ENCODE results near the gene C4B. TPM values are rescaled to one million over a fixed set of nuclear protein-coding genes. Genes with fewer than 3 reads are reported as not detected.
"Not testable (repeated sequence)": the region's sequence is repeated elsewhere in the genome, so short reads cannot be mapped to it uniquely, and the experiment has no call there.

The C4B gene
- total RNA-seq (ENCODE audit: insufficient read depth, low replicate concordance) = 32.3 TPM

DNA sequence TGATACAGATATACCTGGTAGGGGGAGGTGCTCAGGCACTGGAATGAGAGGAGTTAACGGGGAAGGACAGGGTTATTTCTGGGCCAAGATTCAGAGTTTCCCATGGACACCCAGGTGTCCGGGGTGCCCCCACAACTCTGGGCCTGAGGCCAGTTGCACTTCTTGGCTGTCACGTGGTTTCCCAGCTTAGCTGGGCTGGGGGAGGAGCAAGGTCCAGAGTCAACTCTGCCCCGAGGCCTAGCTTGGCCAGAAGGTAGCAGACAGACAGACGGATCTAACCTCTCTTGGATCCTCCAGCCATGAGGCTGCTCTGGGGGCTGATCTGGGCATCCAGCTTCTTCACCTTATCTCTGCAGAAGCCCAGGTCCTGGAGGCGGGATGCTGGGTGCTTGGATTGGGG is at the start of gene C4B:
C4B (plus strand) TSS at position 249 of the 400 bp plus-strand sequence; CDS start at position 300, 51 bp downstream.
- DNase-seq (ENCODE audit: low spot score) = not testable (repeated sequence)

DNA sequence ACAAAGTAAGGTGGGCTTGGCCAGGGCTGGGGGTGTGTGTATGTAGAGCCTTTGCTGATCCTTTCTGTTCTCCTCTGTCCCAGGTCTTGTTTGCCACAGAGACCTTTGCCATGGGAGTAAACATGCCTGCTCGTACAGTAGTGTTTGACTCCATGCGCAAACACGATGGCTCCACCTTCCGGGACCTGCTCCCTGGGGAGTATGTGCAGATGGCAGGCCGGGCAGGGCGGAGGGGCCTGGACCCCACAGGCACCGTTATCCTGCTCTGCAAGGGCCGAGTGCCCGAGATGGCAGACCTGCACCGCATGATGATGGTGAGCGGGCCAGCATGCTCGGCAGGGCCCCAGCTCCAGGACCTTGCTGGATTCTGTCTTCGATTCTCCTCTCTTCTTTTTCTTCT is 48.9 kb upstream of the C4B start:
- DNase-seq (ENCODE audit: low spot score) = no peak

DNA sequence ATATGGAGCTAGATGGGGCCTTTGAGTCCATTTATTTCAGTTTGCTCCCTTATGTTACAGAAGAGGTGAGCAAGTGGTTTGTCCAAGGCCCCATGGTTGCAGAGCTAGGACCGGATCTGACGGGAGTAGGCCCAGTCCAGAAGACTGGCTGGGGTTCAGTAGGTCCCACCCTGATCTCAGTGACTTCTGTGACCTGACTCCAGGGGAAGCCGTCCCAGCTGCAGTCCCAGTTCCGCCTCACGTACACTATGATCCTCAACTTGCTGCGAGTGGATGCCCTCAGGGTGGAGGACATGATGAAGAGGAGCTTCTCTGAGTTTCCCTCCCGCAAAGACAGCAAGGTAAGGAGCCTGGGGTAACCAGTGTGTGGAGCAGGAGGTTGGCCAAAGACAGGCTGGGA is 48.1 kb upstream of the C4B start:
- no peak for DNase-seq (ENCODE audit: low spot score)

- DNase-seq (ENCODE audit: low spot score) = no peak
Observed at GRCh38 chr6:31966997-31967925, 47.3 kb upstream of the C4B start.

DNA sequence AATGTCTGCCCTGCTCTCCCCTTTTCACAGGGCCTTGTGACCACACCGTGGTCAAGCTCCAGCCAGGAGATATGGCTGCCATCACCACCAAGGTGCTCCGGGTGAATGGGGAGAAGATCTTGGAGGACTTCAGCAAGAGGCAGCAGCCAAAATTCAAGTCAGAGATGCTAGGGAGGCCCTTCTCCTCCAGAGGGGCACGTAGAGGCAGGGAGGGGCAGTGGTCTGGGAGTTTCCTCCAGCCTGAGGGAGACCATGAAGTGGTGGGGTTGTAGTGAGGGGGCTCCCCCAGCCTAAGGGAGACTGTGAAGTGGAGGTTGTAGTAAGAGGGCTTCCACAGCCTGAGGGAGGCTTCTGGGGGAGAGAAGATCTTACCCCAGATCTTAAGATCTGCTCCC is 46.7 kb upstream of the C4B start:
- no peak for DNase-seq (ENCODE audit: low spot score)

DNA sequence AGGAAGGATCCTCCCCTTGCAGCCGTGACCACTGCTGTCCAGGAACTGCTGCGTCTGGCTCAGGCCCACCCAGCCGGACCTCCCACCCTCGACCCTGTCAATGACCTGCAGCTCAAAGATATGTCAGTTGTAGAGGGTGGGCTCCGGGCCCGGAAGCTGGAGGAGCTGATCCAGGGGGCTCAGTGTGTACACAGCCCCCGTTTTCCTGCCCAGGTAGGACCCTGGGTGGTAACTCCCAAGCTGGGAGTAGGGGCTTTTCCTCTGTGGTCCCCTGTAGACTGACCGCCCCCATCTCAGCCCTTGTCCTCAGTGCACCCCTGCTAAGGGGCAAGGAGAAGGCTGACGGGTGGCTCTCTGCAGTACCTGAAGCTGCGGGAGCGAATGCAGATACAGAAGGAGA is 46.3 kb upstream of the C4B start:
- no peak for DNase-seq (ENCODE audit: low spot score)

GRCh38 chr6:31968791-31969711 is 45.5 kb upstream of the C4B start:
- no peak for DNase-seq (ENCODE audit: low spot score)

DNA sequence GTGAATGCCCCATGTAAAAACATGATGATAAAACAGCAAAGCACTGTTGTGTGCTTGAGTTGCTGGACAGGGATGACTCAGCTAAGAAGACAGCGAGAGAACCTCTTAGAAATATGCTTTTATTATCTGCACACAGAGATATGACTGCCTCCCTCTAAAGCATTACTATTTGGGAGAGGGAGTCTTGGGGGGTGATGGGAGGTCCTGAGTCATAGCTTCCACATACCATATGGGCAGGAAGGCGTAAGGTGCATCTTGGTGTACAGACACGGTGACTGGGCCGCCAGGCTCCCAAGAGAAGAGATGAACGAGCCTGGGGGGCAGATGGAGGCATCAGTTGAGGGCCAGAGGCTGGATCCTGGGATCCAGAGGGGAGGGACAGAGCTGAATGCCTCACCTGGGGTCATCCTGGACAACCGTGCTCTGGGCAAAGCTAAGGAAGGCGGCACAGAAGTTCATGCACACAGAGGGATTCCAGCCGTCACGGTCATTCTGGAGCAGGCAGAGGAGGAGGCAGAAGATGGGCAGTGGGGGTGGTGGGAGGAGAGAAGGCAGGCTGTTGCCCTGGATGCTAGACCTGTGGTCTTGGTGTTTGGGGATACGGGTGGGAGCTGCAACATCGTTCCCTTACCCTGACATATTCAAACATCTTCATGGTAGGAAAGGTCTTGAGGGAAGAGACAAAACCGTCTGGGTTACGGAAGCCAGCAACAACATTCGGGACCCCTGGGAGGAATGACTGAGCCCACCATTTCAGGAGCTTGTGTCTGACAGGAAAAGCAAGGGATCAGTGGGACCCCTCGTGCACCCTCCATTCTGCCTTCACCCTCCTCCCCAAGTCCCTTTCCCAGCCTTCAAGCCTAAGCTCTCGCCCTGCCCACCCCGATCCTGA is 44.6 kb upstream of the C4B start:
- DNase-seq (ENCODE audit: low spot score) = no peak

DNA sequence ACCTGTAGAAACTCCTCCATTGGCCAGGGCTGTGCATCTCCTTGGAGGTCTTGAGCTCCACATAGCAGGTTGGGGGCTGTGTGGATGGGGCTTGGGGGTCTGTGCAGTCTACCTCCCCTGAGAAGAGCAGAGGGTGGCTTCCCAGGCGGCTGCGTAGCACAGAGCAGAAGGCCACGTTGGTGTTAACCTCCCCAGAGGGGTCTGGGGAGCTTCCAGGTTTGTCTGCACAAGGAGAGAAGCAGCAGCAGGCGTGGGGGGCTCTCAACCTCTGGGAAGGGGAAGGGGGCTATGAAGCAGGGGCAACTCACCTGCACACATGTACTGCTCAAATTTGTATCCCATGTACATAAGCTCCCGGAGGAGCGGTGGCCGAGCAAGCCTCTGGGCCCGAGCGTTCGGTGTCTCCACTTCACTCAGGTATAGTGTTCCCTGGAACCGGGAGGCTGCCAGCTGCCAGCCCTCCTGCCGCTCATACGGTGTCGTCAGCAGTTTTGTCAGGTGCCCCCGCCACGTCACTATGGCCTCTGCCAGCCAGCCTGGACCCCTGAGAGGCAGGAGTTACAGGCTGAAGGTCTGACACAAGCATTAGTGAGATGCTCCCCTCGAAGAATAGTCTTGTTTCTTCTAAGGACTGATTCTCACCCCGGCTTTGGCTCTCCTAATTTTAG is 43.9 kb upstream of the C4B start:
- DNase-seq (ENCODE audit: low spot score) = no peak

DNA sequence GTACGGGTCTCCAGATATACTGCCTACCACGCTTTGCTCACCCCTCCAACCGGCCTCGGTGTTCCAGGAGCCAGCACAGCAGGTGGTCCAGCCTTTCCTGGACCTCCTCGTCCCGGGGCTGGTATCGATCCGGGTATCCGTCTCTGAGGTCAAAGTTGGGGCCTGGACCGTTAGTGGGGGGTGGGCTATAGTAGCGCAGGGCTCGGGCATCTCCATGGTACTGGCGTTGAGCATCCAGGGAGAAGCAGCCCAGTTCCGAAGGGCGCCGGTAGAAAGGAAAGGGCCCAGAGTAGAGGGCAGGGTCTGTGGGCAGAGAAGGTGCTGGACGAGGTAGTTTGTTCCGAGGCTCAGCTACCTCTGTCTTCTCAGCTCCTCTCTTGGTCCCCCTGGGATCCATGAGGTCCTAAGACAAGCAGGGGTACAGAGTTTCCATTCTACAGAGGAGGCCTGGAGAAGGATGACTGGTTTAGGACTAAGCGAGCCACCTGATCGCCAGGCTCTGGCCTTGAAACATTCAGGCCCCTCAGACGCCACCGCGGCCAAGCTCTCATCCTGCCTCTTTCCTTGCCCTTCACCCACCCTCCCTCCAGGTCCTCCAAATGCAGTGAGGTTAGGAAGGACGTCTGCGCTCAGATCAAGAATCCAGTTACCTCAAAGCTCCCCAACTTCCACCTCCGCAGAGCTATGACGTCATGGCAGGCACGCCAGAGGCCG is 43.2 kb upstream of the C4B start:
- peak; percentile 23 for DNase-seq (ENCODE audit: low spot score)

DNA sequence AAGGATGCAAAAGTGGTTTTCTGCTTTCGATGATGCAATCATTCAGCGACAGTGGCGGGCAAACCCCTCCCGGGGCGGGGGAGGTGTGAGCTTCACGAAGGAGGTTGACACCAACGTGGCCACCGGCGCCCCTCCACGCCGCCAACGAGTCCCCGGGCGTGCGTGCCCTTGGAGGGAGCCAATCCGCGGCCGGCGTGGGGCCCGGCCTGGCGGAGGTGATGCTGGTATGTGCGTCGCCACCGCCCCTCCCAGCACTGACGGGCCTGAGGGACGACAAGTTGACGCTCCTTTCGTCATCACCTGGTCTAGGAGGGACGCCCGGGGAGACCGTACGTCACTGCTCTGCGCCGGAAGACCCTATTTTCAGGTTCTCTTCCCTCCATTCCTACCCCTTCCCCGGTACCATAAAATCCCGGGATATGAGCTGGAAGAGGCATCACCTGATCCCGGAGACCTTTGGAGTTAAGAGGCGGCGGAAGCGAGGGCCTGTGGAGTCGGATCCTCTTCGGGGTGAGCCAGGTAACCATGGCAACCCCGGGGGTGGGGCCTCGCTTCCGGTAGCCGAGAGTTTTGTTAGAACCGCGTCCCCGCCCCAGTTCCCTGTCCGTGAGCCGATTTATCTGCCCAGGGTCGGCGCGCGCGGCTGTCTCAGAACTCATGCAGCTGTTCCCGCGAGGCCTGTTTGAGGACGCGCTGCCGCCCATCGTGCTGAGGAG is 42.4 kb upstream of the C4B start, which contains the start of gene DXO:
DXO (minus strand) TSS at position 146 of the 716 bp plus-strand sequence. CDS start 463 bp downstream, outside the sequence.
- peak; percentile 99 for DNase-seq (ENCODE audit: low spot score)

- peak; percentile 65 for DNase-seq (ENCODE audit: low spot score)
Observed at GRCh38 chr6:31972709-31973350, 41.8 kb upstream of the C4B start.

GRCh38 chr6:31976065-31976464 is 38.5 kb upstream of the C4B start:
- DNase-seq (ENCODE audit: low spot score) = not testable (repeated sequence)

DNA sequence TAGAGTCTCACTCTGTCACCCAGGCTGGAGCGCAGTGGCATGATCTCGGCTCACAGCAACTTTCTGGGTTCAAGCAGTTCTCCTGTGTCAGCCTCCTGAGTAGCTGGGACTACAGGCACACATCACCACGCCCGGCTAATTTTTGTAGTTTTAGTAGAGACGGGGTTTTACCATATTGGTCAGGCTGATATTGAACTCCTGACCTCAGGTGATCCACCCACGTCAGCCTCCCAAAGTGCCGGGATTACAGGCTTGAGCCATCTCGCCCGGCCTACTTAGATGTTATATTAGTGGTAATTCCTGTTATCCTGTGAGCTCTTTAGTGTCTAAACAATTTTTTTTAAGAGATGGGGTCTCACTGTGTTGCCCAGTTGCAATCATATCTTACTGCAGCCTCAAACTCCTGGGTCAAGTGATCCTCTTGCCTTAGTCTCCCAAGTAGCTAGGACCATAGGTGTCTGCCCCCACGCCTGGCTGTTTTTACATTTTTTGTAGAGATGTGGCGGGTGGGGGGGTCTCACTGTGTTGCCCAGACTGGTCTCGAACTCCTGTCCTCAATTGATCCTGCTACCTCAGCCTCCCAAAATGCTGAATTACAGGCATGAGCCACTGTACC is 36.7 kb upstream of the C4B start:
- no peak for DNase-seq (ENCODE audit: low spot score)

- DNase-seq (ENCODE audit: low spot score) = no peak
Observed at GRCh38 chr6:31978831-31979230, 35.8 kb upstream of the C4B start.

- no peak for DNase-seq (ENCODE audit: low spot score)
Observed at GRCh38 chr6:31979238-31979898, 35.2 kb upstream of the C4B start.

DNA sequence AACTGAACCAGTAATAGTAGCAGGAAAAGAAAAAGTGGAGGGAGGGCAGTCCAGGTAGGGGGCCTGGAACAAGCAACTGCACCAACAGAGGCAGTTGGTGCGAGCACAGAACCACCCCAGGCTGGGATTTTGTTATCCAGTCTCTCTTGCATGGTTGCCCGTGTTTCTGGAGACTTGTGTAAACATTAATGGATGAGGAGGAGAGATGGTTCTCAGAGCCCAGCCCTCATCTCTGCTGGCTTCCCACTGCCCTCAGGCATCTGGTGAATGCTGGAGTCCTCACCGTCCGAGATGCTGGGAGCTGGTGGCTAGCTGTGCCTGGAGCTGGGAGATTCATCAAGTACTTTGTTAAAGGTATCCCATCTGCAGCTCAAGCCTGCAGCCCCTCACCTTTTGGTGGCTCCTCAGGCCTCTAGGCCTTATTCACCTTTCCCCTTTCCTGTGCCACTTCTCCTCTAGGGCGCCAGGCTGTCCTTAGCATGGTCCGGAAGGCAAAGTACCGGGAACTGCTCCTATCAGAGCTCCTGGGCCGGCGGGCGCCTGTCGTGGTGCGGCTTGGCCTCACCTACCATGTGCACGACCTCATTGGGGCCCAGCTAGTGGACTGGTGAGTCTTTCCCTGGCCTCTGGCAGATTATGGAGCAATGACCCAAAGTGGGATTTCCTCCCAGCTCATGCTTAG is 34.3 kb upstream of the C4B start:
- not testable (repeated sequence) for DNase-seq (ENCODE audit: low spot score)
